Adrenal gland (tissue), 19 donors: ENCODE data around the gene PHLDA1. TPM values are rescaled to one million over a fixed set of nuclear protein-coding genes. Genes with fewer than 3 reads are reported as not detected.

Experiments used
- DNase-seq, 7 donors: peaks; one replicate each; pipeline ENCODE4 v3.0.0-alpha.2; 2019 to 2020
- H3K27ac ChIP-seq, 5 donors: fragments of 200-600 bp; sonication (generic) in 4 of 5; 1 replicate in 3 of 5; 2 replicates in 2 of 5; pipeline versions ENCODE4 v1.5.1 to v1.8.0; 2016 to 2020; ENCODE audit warnings: mild to moderate bottlenecking in 1 of 5
- H3K27me3 ChIP-seq: fragments of 200-600 bp; 2 replicates; pipeline ENCODE4 v1.8.0; 2021
- H3K36me3 ChIP-seq, 2 donors: fragments of 200-600 bp; replicated peaks in 1 of 2; 1 replicate in 1 of 2; 2 replicates in 1 of 2; pipeline versions ENCODE4 v1.5.1 to v1.8.0; 2018 to 2022
- H3K4me1 ChIP-seq, 2 donors: fragments of 200-600 bp; replicated peaks in 1 of 2; 1 replicate in 1 of 2; 2 replicates in 1 of 2; pipeline versions ENCODE4 v1.5.1 to v1.8.0; 2018 to 2021
- H3K4me3 ChIP-seq, 4 donors: fragments of 200-600 bp; sonication (generic) in 3 of 4; one replicate each; pipeline ENCODE4 v1.5.1; 2016 to 2018
- H3K9me3 ChIP-seq, 3 donors: fragments of 200-600 bp; sonication (generic) in 1 of 3; replicated peaks in 1 of 3; 1 replicate in 2 of 3; 2 replicates in 1 of 3; pipeline versions ENCODE4 v1.5.1 to v1.8.0; 2016 to 2021
- CTCF ChIP-seq, 6 experiments: fragments of 450-650 bp in 4 of 6; fragments of 200-600 bp in 2 of 6; sonication (generic) in 1 of 6; IDR thresholded peaks; 1 replicate in 5 of 6; 2 replicates in 1 of 6; pipeline versions ENCODE4 v1.5.1 to v1.8.0; 2016 to 2021; ENCODE audit warnings: antibody characterized with exemption in 6 of 6, mild to moderate bottlenecking in 2 of 6, moderate library complexity in 1 of 6
- POLR2A ChIP-seq, 2 donors: fragments of 450-650 bp; IDR thresholded peaks; one replicate each; pipeline ENCODE4 v1.6.1; 2017; ENCODE audit warnings: antibody characterized with exemption in 2 of 2, mild to moderate bottlenecking in 2 of 2, moderate library complexity in 1 of 2
- WGBS, 4 donors: extraction: QIAGEN DNeasy Blood & Tissue Kit in 2 of 4; methylation state at CpG; one replicate each; pipeline versions ENCODE4 v1.1.5 to v1.1.7; 2013 to 2017; 5-methylcytosine and 5-hydroxymethylcytosine counted together
- intact Hi-C, 2 donors: fragments of 100-400 bp; cut with DNase I; formaldehyde crosslinking; loops; one replicate each; pipeline versions ENCODE4 v1.14.1 to v1.15.0; 2022 to 2023
- long read RNA-seq, 10 donors: library from polyadenylated mRNA in 3 of 10; unstranded in 2 of 10; stranded (forward) in 1 of 10; transcript quantifications; one replicate each; pipeline ENCODE4 v2.0.0 and lab custom pipeline, GENCODE V29; 2021 to 2026
- polyA plus RNA-seq, 3 donors: library from polyadenylated mRNA; stranded (reverse); fragments of 200-250 nt in 2 of 3; fragments of 350-450 nt in 1 of 3; fragmentation: Illumina TruSeq in 1 of 3; extraction: RNeasy Lipid Tissue Mini Kit (QIAGEN cat#74804) in 1 of 3; gene quantifications; one replicate each; pipeline ENCODE4 v1.2.3, GENCODE V29; 2013 to 2014
- total RNA-seq, 9 donors: library from RNA; depleted of rRNA in 4 of 9; stranded (reverse); fragments of >200 nt in 4 of 9; fragments of 120-200 nt in 1 of 9; fragmentation: NEBNext Ultra II Directional in 1 of 9; extraction: Animal tissue kit (Norgen Biotek cat#: 25700) in 1 of 9; gene quantifications; one replicate each; pipeline versions ENCODE4 v1.1.0 to v1.2.4, GENCODE V29; 2013 to 2023
- donor health status: healthy with polysubstance abuse.
- donor health status: Bipolar disorder and iron deficiency.
- donor health status: DM: yes; HTN: yes; CAD: no.
- donor health status: DM: no; HTN: no; CAD: no.
- donor health status: DM: no; HTN: no; CAD: no.
- donor health status: DM: yes; HTN: yes; CAD: no.

Gene PHLDA1
- total RNA-seq (10 to 100 TPM; 13.1 to 49.3 (median 33.3) TPM), polyA plus RNA-seq (10 to 100 TPM; 12.2 to 19.7 (median 17.6) TPM)
- long read RNA-seq, donor 1, full-length matches to known transcripts = 10 of 10 reads
- long read RNA-seq, donor 1, partial matches to known transcripts = 0 of 10 reads
- long read RNA-seq, donor 1, other reads (novel, unspliced or antisense) = 0 of 10 reads
- long read RNA-seq, donor 2, full-length matches to known transcripts = 9 of 9 reads
- long read RNA-seq, donor 2, partial matches to known transcripts = 0 of 9 reads
- long read RNA-seq, donor 2, other reads (novel, unspliced or antisense) = 0 of 9 reads
- long read RNA-seq, donor 3, full-length matches to known transcripts = 7 of 7 reads
- long read RNA-seq, donor 3, partial matches to known transcripts = 0 of 7 reads
- long read RNA-seq, donor 3, other reads (novel, unspliced or antisense) = 0 of 7 reads
- long read RNA-seq, donor 4, full-length matches to known transcripts = 9 of 10 reads
- long read RNA-seq, donor 4, partial matches to known transcripts = 0 of 10 reads
- long read RNA-seq, donor 4, other reads (novel, unspliced or antisense) = 1 of 10 reads
- long read RNA-seq, donor 5, full-length matches to known transcripts = 137 of 155 reads
- long read RNA-seq, donor 5, partial matches to known transcripts = 0 of 155 reads
- long read RNA-seq, donor 5, other reads (novel, unspliced or antisense) = 18 of 155 reads
- long read RNA-seq, donor 6, full-length matches to known transcripts = 15 of 15 reads
- long read RNA-seq, donor 6, partial matches to known transcripts = 0 of 15 reads
- long read RNA-seq, donor 6, other reads (novel, unspliced or antisense) = 0 of 15 reads
- long read RNA-seq, donor 7, full-length matches to known transcripts = 7 of 7 reads
- long read RNA-seq, donor 7, partial matches to known transcripts = 0 of 7 reads
- long read RNA-seq, donor 7, other reads (novel, unspliced or antisense) = 0 of 7 reads
- long read RNA-seq, donor 8, full-length matches to known transcripts = 24 of 24 reads
- long read RNA-seq, donor 8, partial matches to known transcripts = 0 of 24 reads
- long read RNA-seq, donor 8, other reads (novel, unspliced or antisense) = 0 of 24 reads
- long read RNA-seq, donor 9, full-length matches to known transcripts = 21 of 21 reads
- long read RNA-seq, donor 9, partial matches to known transcripts = 0 of 21 reads
- long read RNA-seq, donor 9, other reads (novel, unspliced or antisense) = 0 of 21 reads
- long read RNA-seq, donor 10, full-length matches to known transcripts = 3 of 3 reads
- long read RNA-seq, donor 10, partial matches to known transcripts = 0 of 3 reads
- long read RNA-seq, donor 10, other reads (novel, unspliced or antisense) = 0 of 3 reads

- H3K4me3 ChIP-seq = peak within 1 kb of the TSS; percentile 63 to 73 (median 70)
- peaks cover 17 to 38% of the 10 kb centered on the region in 2 donors for H3K4me1 ChIP-seq
- intact Hi-C loops = loop anchor here (5.0 to 10.0 kb wide), 2 partner anchors 209 to 507 kb away; no protein-coding TSS in a partner anchor
- H3K9me3 ChIP-seq = no peaks in the 10 kb centered on the region
- TF ChIP-seq CTCF (IDR thresholded peaks at IDR 0.05) (peak; percentile 20 to 76 (median 58)), POLR2A (IDR thresholded peaks at IDR 0.05) (peak; percentile 78 to 94)
- peak within 1 kb of the TSS; percentile 86 to 96 (median 93) for H3K27ac ChIP-seq
- WGBS, 4 donors = 0 to 1% (median 0%) methylated on average over 15 to 67 of the region's 67 CpGs
- DNase-seq = peak; percentile 92 to 97 (median 96)
- no peaks in the 10 kb centered on the region for H3K27me3 ChIP-seq
- H3K36me3 ChIP-seq = no peaks in the 10 kb centered on the region
Observed at GRCh38 chr12:76031414-76032042, at the start of gene PHLDA1. Gene PHLDA1 (minus strand): TSS chr12:76031776.

- DNase-seq = no peak
- WGBS, 4 donors = 56 to 61% (median 60%) methylated on average over 6 of the region's 6 CpGs
- Histone ChIP-seq H3K4me1 (peaks cover 12 to 34% of the 10 kb centered on the region in 2 donors), H3K27ac (no peak overlapping the region), H3K4me3 (no peak overlapping the region), H3K27me3 (no peaks in the 10 kb centered on the region), H3K36me3 (no peaks in the 10 kb centered on the region), H3K9me3 (peaks cover 0 to 5% (median 0%) of the 10 kb centered on the region in 3 donors)
- no peak for TF ChIP-seq CTCF (IDR thresholded peaks at IDR 0.05)
- TF ChIP-seq POLR2A (IDR thresholded peaks at IDR 0.05) = no peak
- intact Hi-C loops = no loop called here
Observed at GRCh38 chr12:76080729-76081415, 49.3 kb upstream of the PHLDA1 start.

DNA sequence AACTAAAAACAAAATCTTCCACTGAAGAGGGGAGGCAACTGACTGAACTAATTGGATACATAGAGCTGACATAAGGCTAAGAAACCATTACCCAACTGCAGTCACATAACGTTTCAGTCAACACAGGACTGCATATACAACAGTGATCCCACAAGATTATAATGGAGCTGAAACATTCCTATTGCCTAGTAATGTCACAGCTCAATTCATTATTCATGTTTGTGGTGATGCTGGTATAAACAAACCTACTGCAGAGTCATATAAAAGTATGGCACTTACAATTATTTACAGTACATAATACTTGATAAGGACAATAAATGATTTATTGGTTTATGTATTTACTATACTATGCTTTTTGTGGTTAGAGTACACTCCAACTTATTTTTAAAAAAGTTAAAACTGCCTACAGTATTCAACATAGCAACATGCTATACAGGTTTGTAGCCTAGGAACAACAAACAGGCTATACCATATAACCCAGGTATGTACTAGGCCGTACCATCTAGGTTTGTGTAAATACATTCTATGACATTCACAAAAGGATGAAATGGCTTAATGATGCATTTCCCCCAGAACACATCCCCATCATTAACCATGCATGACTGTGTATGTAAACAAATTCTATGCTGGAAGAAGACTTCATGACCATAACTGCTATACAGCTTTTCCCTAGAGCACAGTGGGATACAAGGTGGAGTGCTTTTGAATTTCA is 48.6 kb upstream of the PHLDA1 start:
- TF ChIP-seq POLR2A (IDR thresholded peaks at IDR 0.05) = no peak
- TF ChIP-seq CTCF (IDR thresholded peaks at IDR 0.05) = no peak
- no peak overlapping the region for H3K27ac ChIP-seq
- intact Hi-C loops = no loop called here
- H3K27me3 ChIP-seq = no peaks in the 10 kb centered on the region
- DNase-seq = no peak
- no peaks in the 10 kb centered on the region for H3K36me3 ChIP-seq
- H3K4me1 ChIP-seq = peaks cover 5 to 40% of the 10 kb centered on the region in 2 donors
- 77 to 87% (median 85%) methylated on average over 2 of the region's 2 CpGs for WGBS, 4 donors
- H3K4me3 ChIP-seq = no peak overlapping the region
- peaks cover 0 to 5% (median 0%) of the 10 kb centered on the region in 3 donors for H3K9me3 ChIP-seq
